KOPT-K1 (cell line): ENCODE measurements around the gene NDST4.
"Not testable (repeated sequence)": the region's sequence is repeated elsewhere in the genome, so short reads cannot be mapped to it uniquely, and the experiment has no call there.

Experiments used
- H3K27ac ChIP-seq: fragments of 200-600 bp; sonication (generic); 2 replicates; pipeline ENCODE4 v1.5.1; 2016; ENCODE audit warnings: antibody characterized with exemption, mild to moderate bottlenecking, low read depth, low read length; ENCODE audit not compliant: poor library complexity, severe bottlenecking
- H3K36me3 ChIP-seq: fragments of 200-600 bp; sonication (generic); 2 replicates; pipeline ENCODE4 v1.5.1; 2017; ENCODE audit warnings: antibody characterized with exemption, mild to moderate bottlenecking, low read length, moderate library complexity; ENCODE audit not compliant: insufficient read depth
- H3K9me3 ChIP-seq: fragments of 200-600 bp; sonication (generic); 2 replicates; pipeline ENCODE4 v1.5.1; 2017; ENCODE audit warnings: antibody characterized with exemption, low read length, mild to moderate bottlenecking; ENCODE audit not compliant: insufficient read depth, poor library complexity, severe bottlenecking

NDST4 gene

GRCh38 chr4:114980932-114981708 is 132.3 kb downstream of the NDST4 start:
- no peak overlapping the region for H3K27ac ChIP-seq
- no peaks in the 10 kb centered on the region for H3K9me3 ChIP-seq
- no peaks in the 10 kb centered on the region for H3K36me3 ChIP-seq

- not testable (repeated sequence) for H3K9me3 ChIP-seq, H3K36me3 ChIP-seq, H3K27ac ChIP-seq
Observed at GRCh38 chr4:114980399-114980798, 133.0 kb downstream of the NDST4 start.

GRCh38 chr4:114976901-114977300 is 136.5 kb downstream of the NDST4 start:
- Histone ChIP-seq H3K9me3 (no peaks in the 10 kb centered on the region), H3K36me3 (no peaks in the 10 kb centered on the region), H3K27ac (no peak overlapping the region)

GRCh38 chr4:114964026-114964425 is 149.4 kb downstream of the NDST4 start:
- Histone ChIP-seq H3K27ac (no peak overlapping the region), H3K9me3 (no peaks in the 10 kb centered on the region), H3K36me3 (no peaks in the 10 kb centered on the region)

- Histone ChIP-seq H3K36me3 (no peaks in the 10 kb centered on the region), H3K9me3 (no peaks in the 10 kb centered on the region), H3K27ac (no peak overlapping the region)
Observed at GRCh38 chr4:114945616-114946015, 167.8 kb downstream of the NDST4 start.

- Histone ChIP-seq H3K9me3 (no peaks in the 10 kb centered on the region), H3K27ac (no peak overlapping the region), H3K36me3 (no peaks in the 10 kb centered on the region)
Observed at GRCh38 chr4:114941503-114941902, 171.9 kb downstream of the NDST4 start.

GRCh38 chr4:114927881-114928280 is 185.5 kb downstream of the NDST4 start:
- H3K27ac ChIP-seq, result no peak overlapping the region
- H3K36me3 ChIP-seq, result no peaks in the 10 kb centered on the region

GRCh38 chr4:114926583-114926982 is 186.8 kb downstream of the NDST4 start:
- Histone ChIP-seq H3K27ac (no peak overlapping the region), H3K9me3 (no peaks in the 10 kb centered on the region), H3K36me3 (no peaks in the 10 kb centered on the region)

More at GRCh38 chr4:114927881-114928280, 185.5 kb downstream of the NDST4 start:
- H3K9me3 ChIP-seq, result no peaks in the 10 kb centered on the region

- H3K27ac ChIP-seq, result no peak overlapping the region
- H3K36me3 ChIP-seq, result no peaks in the 10 kb centered on the region
- H3K9me3 ChIP-seq, result no peaks in the 10 kb centered on the region
Observed at GRCh38 chr4:114924311-114924710, 189.1 kb downstream of the NDST4 start.

- no peaks in the 10 kb centered on the region for H3K9me3 ChIP-seq
- H3K27ac ChIP-seq, result no peak overlapping the region
- no peaks in the 10 kb centered on the region for H3K36me3 ChIP-seq
Observed at GRCh38 chr4:114922592-114922933, 190.9 kb downstream of the NDST4 start.

- no peaks in the 10 kb centered on the region for H3K9me3 ChIP-seq
- H3K27ac ChIP-seq, result no peak overlapping the region
- no peaks in the 10 kb centered on the region for H3K36me3 ChIP-seq
Observed at GRCh38 chr4:114921790-114922591, 191.4 kb downstream of the NDST4 start.

GRCh38 chr4:114921191-114921590 is 192.2 kb downstream of the NDST4 start:
- no peaks in the 10 kb centered on the region for H3K36me3 ChIP-seq
- H3K27ac ChIP-seq, result no peak overlapping the region
- H3K9me3 ChIP-seq, result no peaks in the 10 kb centered on the region

- Histone ChIP-seq H3K9me3 (no peaks in the 10 kb centered on the region), H3K27ac (no peak overlapping the region), H3K36me3 (no peaks in the 10 kb centered on the region)
Observed at GRCh38 chr4:114911111-114911510, 202.3 kb downstream of the NDST4 start.

- Histone ChIP-seq H3K36me3 (no peaks in the 10 kb centered on the region), H3K27ac (no peak overlapping the region)
Observed at GRCh38 chr4:114907568-114907967, 205.9 kb downstream of the NDST4 start.

GRCh38 chr4:114905017-114905416 is 208.4 kb downstream of the NDST4 start:
- Histone ChIP-seq H3K27ac (no peak overlapping the region), H3K36me3 (no peaks in the 10 kb centered on the region), H3K9me3 (no peaks in the 10 kb centered on the region)

More at GRCh38 chr4:114907568-114907967, 205.9 kb downstream of the NDST4 start:
- H3K9me3 ChIP-seq, result no peaks in the 10 kb centered on the region

GRCh38 chr4:114900934-114901333 is 212.5 kb downstream of the NDST4 start:
- H3K9me3 ChIP-seq, result no peaks in the 10 kb centered on the region
- no peaks in the 10 kb centered on the region for H3K36me3 ChIP-seq
- no peak overlapping the region for H3K27ac ChIP-seq
